ENCODE results near the gene OR7G3. TPM values are rescaled to one million over a fixed set of nuclear protein-coding genes. Genes with fewer than 3 reads are reported as not detected.

OR7G3 gene
- total and polyA plus RNA-seq, 12 donors: not detected

GRCh38 chr19:9139609-9140158, 12.9 kb upstream of the OR7G3 start:
- peak overlapping the region in 9 of 10 donors; percentile 78 to 94 (median 91) for H3K27ac ChIP-seq
- DNase-seq: no peak
- WGBS, 2 donors: 28 to 30% methylated on average over 8 of the region's 8 CpGs

GRCh38 chr19:9132422-9132821, 5.7 kb upstream of the OR7G3 start:
- Histone ChIP-seq H3K36me3 (no peaks in the 10 kb centered on the region), H3K9me3 (no peaks in the 10 kb centered on the region), H3K4me1 (no peaks in the 10 kb centered on the region), H3K27me3 (peaks cover 0 to 42% (median 17%) of the 10 kb centered on the region in 7 donors), H3K27ac (no peak overlapping the region), H3K4me3 (no peak overlapping the region)
- ATAC-seq: no peak
- 56% methylated on average over 5 of the region's 5 CpGs for WGBS, 2 donors
- intact Hi-C loops (cut with DNase I): loop anchor here in 5 of 10 donors (5.0 to 10.0 kb wide), 5 partner anchors 72 to 885 kb away; partner anchors contain the start of gene ZNF266 (in 1 of the 5)
- no peak for TF ChIP-seq CTCF (IDR thresholded peaks at IDR 0.05)
- no peak for DNase-seq

More at GRCh38 chr19:9139609-9140158, 12.9 kb upstream of the OR7G3 start:
- peak in 4 of 8 donors; percentile 3 to 45 (median 6) for ATAC-seq
- Histone ChIP-seq H3K36me3 (peaks cover 0 to 5% (median 0%) of the 10 kb centered on the region in 9 donors), H3K4me1 (peaks cover 0 to 30% (median 21%) of the 10 kb centered on the region in 9 donors), H3K4me3 (peak overlapping the region; percentile 64 to 95 (median 84)), H3K9me3 (peaks cover 0 to 13% (median 4%) of the 10 kb centered on the region in 11 donors), H3K27me3 (no peaks in the 10 kb centered on the region)
- intact Hi-C loops (cut with DNase I): loop anchor here in 7 of 10 donors (2.0 to 10.0 kb wide), 8 partner anchors 65 to 655 kb away; partner anchors contain the start of genes ZNF266 (in 2 of the 7) and ZNF699 (in 2 of the 7)
- no peak for TF ChIP-seq CTCF (IDR thresholded peaks at IDR 0.05)

DNA sequence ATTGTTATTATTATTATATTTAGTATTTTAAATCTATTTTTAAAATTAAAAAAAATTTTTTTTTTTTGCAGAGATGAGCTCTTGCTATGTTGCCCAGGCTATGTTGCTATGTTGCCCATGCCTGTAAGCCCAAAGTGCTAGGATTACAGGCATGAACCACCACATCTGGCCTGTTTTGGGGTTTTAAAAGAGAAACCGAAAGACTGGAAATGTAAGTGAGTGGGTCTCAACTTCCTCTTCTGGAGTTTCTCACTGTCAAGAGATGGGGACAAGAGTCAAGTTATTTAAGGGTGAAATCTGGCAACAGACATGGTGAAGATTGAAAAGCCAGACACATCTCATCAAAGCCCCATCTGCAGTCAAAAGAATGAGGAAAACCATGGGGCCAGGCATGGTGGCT, 4.2 kb upstream of the OR7G3 start:
- H3K9me3 ChIP-seq: no peaks in the 10 kb centered on the region
- DNase-seq: no peak
- no peak for TF ChIP-seq CTCF (IDR thresholded peaks at IDR 0.05)
- H3K4me1 ChIP-seq: no peaks in the 10 kb centered on the region
- WGBS, 2 donors: 41 to 44% methylated on average over 1 of the region's 1 CpG
- no peak for ATAC-seq
- no peak overlapping the region for H3K27ac ChIP-seq
- no peak overlapping the region for H3K4me3 ChIP-seq
- H3K27me3 ChIP-seq: peaks cover 0 to 54% (median 19%) of the 10 kb centered on the region in 7 donors
- no peaks in the 10 kb centered on the region for H3K36me3 ChIP-seq
- intact Hi-C loops (cut with DNase I): loop anchor here in 5 of 10 donors (5.0 to 10.0 kb wide), 5 partner anchors 74 to 886 kb away; partner anchors contain the start of gene ZNF266 (in 1 of the 5)

GRCh38 chr19:9128171-9128570, 1.4 kb upstream of the OR7G3 start:
- intact Hi-C loops (cut with DNase I): no loop called here
- WGBS, 2 donors: 55 to 67% methylated on average over 3 of the region's 3 CpGs
- TF ChIP-seq CTCF (IDR thresholded peaks at IDR 0.05): no peak
- no peaks in the 10 kb centered on the region for H3K36me3 ChIP-seq
- H3K27ac ChIP-seq: no peak overlapping the region
- ATAC-seq: no peak
- no peak for DNase-seq
- H3K9me3 ChIP-seq: no peaks in the 10 kb centered on the region
- H3K27me3 ChIP-seq: peaks cover 0 to 52% (median 26%) of the 10 kb centered on the region in 7 donors
- no peak overlapping the region for H3K4me3 ChIP-seq
- no peaks in the 10 kb centered on the region for H3K4me1 ChIP-seq

Measured in heart right ventricle (tissue), 16 donors.